PFSK-1 (cell line): ENCODE results near the gene BABAM2.

Experiments
- POLR2AphosphoS5 ChIP-seq: IDR thresholded peaks from 2 replicates; pipeline ENCODE4 v1.6.1; 2012; ENCODE audit warnings: low read depth, mild to moderate bottlenecking, control low read depth, low read length, moderate library complexity
- TF ChIP-seq, protein P1 (sequence below), 2 experiments: IDR thresholded peaks; 2 replicates each; pipeline versions ENCODE4 v1.6.1 to v1.8.0; 2011 to 2012; ENCODE audit warnings: low read depth in 2 of 2, low read length in 2 of 2, control low read depth in 1 of 2, inconsistent platforms in 1 of 2, mild to moderate bottlenecking in 1 of 2, moderate library complexity in 1 of 2; ENCODE audit not compliant: insufficient read depth in 1 of 2

- TF ChIP-seq, protein P1, sequence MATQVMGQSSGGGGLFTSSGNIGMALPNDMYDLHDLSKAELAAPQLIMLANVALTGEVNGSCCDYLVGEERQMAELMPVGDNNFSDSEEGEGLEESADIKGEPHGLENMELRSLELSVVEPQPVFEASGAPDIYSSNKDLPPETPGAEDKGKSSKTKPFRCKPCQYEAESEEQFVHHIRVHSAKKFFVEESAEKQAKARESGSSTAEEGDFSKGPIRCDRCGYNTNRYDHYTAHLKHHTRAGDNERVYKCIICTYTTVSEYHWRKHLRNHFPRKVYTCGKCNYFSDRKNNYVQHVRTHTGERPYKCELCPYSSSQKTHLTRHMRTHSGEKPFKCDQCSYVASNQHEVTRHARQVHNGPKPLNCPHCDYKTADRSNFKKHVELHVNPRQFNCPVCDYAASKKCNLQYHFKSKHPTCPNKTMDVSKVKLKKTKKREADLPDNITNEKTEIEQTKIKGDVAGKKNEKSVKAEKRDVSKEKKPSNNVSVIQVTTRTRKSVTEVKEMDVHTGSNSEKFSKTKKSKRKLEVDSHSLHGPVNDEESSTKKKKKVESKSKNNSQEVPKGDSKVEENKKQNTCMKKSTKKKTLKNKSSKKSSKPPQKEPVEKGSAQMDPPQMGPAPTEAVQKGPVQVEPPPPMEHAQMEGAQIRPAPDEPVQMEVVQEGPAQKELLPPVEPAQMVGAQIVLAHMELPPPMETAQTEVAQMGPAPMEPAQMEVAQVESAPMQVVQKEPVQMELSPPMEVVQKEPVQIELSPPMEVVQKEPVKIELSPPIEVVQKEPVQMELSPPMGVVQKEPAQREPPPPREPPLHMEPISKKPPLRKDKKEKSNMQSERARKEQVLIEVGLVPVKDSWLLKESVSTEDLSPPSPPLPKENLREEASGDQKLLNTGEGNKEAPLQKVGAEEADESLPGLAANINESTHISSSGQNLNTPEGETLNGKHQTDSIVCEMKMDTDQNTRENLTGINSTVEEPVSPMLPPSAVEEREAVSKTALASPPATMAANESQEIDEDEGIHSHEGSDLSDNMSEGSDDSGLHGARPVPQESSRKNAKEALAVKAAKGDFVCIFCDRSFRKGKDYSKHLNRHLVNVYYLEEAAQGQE (IDR thresholded peaks at IDR 0.05; ENCODE audit: insufficient read depth in 1 of 2, low read depth in 2 of 2, low read length in 2 of 2), result no peak
- no peak for TF ChIP-seq POLR2AphosphoS5
Observed at GRCh38 chr2:27988306-27988705, 97.8 kb downstream of the BABAM2 start.
